Prostate gland (tissue), 2 donors: ENCODE data around the gene SLC38A10. TPM values are rescaled to one million over a fixed set of nuclear protein-coding genes. Genes with fewer than 3 reads are reported as not detected.
A peak's percentile ranks its signal among the peaks of the same experiment; 100 is the strongest.

Source experiments
- DNase-seq: peaks from one replicate; pipeline ENCODE4 v3.0.0-alpha.2; 2019; ENCODE audit warnings: low spot score
- H3K27ac ChIP-seq, 2 donors: fragments of 200-600 bp; sonication (generic); 2 replicates each; pipeline ENCODE4 v1.5.1; 2017 to 2019
- H3K27me3 ChIP-seq: fragments of 200-600 bp; sonication (generic); replicated peaks from 2 replicates; pipeline ENCODE4 v1.5.1; 2019; ENCODE audit not compliant: insufficient read depth
- H3K36me3 ChIP-seq, 2 donors: fragments of 200-600 bp; sonication (generic); 1 replicate in 1 of 2; 2 replicates in 1 of 2; pipeline versions ENCODE4 v1.5.1 to v1.8.1; 2017 to 2019
- H3K4me1 ChIP-seq: fragments of 200-600 bp; sonication (generic); replicated peaks from 2 replicates; pipeline ENCODE4 v1.5.1; 2019
- H3K4me3 ChIP-seq, 2 donors: fragments of 200-600 bp; sonication (generic); 2 replicates each; pipeline ENCODE4 v1.5.1; 2017 to 2019
- H3K9me3 ChIP-seq: fragments of 200-600 bp; sonication (generic); 2 replicates; pipeline ENCODE4 v1.5.1; 2017
- POLR2A ChIP-seq: fragments of 450-650 bp; IDR thresholded peaks from one replicate; pipeline ENCODE4 v1.6.1; 2016; ENCODE audit warnings: antibody characterized with exemption, mild to moderate bottlenecking
- POLR2AphosphoS5 ChIP-seq: sonication (generic); formaldehyde crosslinking; IDR thresholded peaks from one replicate; pipeline ENCODE4 v1.6.1; 2017; ENCODE audit warnings: antibody characterized with exemption
- WGBS: methylation state at CpG from one replicate; pipeline ENCODE4 v1.1.5; 2018; 5-methylcytosine and 5-hydroxymethylcytosine counted together
- intact Hi-C: fragments of 100-400 bp; cut with DNase I; formaldehyde crosslinking; loops from one replicate; pipeline ENCODE4 v1.14.2; 2022
- total RNA-seq, 2 donors: library from RNA; depleted of rRNA; stranded (reverse); fragments of >200 nt; gene quantifications; one replicate each; pipeline ENCODE4 v1.1.0, GENCODE V29; 2016
- TF ChIP-seq, protein P1 (sequence below), 4 experiments: fragments of 200-600 bp in 2 of 4; fragments of 450-650 bp in 2 of 4; sonication (generic) in 2 of 4; IDR thresholded peaks; 1 replicate in 3 of 4; 2 replicates in 1 of 4; pipeline ENCODE4 v1.5.1; 2016 to 2019; ENCODE audit warnings: antibody characterized with exemption in 4 of 4, mild to moderate bottlenecking in 2 of 4, moderate library complexity in 2 of 4

SLC38A10 gene
- total RNA-seq, 2 donors from 2014 or later, result 104 to 167 TPM

DNA sequence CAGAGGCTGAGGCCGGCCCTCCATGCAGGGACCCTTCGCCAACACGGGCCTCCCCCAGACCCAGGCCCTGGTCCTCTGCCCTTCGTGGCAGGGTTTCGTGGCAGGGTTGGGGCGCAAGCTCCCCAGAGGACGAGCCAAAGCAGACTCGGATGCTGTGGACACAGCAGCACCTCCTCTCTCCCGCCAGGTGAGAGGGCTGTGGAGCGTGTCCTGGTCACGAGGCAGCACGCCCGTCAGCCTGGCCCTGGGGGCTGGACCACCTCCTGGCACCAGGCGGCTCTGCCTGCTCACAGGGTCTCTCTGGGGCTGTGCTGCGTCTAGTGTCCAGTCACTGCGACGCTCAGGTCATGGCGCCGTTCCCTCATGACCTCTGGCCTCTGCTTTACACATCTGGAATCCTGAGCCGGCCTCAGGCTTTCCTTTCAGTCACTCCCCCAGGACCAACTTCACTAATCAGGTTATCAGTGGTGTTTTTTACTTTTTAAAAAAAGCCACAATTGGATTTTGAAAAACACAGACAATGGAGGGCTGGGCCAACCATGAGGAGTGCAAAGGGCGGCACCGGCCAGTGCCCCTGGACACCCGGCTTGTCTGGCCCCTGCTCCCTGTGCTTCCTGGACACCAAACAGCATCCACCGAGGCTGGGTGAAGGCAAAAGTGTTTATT, 50.6 kb downstream of the SLC38A10 start:
- no peak overlapping the region for H3K27ac ChIP-seq
- no peak for DNase-seq
- intact Hi-C loops, result loop anchor here (5.0 to 10.0 kb wide), 2 partner anchors 102 to 250 kb away; partner anchors contain the start of gene CHMP6
- H3K36me3 ChIP-seq, result peaks cover 0 to under 1% of the 10 kb centered on the region in 2 donors
- no peaks in the 10 kb centered on the region for H3K27me3 ChIP-seq
- TF ChIP-seq POLR2AphosphoS5 (no peak), POLR2A (no peak)
- TF ChIP-seq, protein P1, sequence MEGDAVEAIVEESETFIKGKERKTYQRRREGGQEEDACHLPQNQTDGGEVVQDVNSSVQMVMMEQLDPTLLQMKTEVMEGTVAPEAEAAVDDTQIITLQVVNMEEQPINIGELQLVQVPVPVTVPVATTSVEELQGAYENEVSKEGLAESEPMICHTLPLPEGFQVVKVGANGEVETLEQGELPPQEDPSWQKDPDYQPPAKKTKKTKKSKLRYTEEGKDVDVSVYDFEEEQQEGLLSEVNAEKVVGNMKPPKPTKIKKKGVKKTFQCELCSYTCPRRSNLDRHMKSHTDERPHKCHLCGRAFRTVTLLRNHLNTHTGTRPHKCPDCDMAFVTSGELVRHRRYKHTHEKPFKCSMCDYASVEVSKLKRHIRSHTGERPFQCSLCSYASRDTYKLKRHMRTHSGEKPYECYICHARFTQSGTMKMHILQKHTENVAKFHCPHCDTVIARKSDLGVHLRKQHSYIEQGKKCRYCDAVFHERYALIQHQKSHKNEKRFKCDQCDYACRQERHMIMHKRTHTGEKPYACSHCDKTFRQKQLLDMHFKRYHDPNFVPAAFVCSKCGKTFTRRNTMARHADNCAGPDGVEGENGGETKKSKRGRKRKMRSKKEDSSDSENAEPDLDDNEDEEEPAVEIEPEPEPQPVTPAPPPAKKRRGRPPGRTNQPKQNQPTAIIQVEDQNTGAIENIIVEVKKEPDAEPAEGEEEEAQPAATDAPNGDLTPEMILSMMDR (IDR thresholded peaks at IDR 0.05), result no peak
- 71% methylated on average over 24 of the region's 24 CpGs for WGBS
- no peak overlapping the region for H3K4me3 ChIP-seq
- H3K4me1 ChIP-seq, result peaks cover 7% of the 10 kb centered on the region
- H3K9me3 ChIP-seq, result no peaks in the 10 kb centered on the region

- TF ChIP-seq POLR2A, result no peak
- no peak for TF ChIP-seq POLR2AphosphoS5
- TF ChIP-seq, protein P1 (IDR thresholded peaks at IDR 0.05), result no peak
These were observed 51.8 kb downstream of the SLC38A10 start for GRCh38 chr17:81243333-81243664.

GRCh38 chr17:81242421-81243332, 52.4 kb downstream of the SLC38A10 start:
- H3K36me3 ChIP-seq, result no peaks in the 10 kb centered on the region
- intact Hi-C loops, result loop anchor here (5.0 to 10.0 kb wide), 2 partner anchors 100 to 248 kb away; partner anchors contain the start of gene CHMP6
- TF ChIP-seq POLR2AphosphoS5 (no peak), POLR2A (no peak)
- TF ChIP-seq, protein P1 (IDR thresholded peaks at IDR 0.05), result no peak
- H3K9me3 ChIP-seq, result no peaks in the 10 kb centered on the region
- H3K27ac ChIP-seq, result no peak overlapping the region
- H3K4me1 ChIP-seq, result peaks cover 7% of the 10 kb centered on the region
- 80% methylated on average over 33 of the region's 33 CpGs for WGBS
- DNase-seq, result no peak
- no peak overlapping the region for H3K4me3 ChIP-seq
- H3K27me3 ChIP-seq, result no peaks in the 10 kb centered on the region

More at GRCh38 chr17:81243333-81243664, 51.8 kb downstream of the SLC38A10 start:
- intact Hi-C loops, result loop anchor here (5.0 to 10.0 kb wide), 2 partner anchors 101 to 248 kb away; partner anchors contain the start of gene CHMP6
- Histone ChIP-seq H3K27me3 (no peaks in the 10 kb centered on the region), H3K9me3 (no peaks in the 10 kb centered on the region), H3K36me3 (no peaks in the 10 kb centered on the region), H3K4me1 (peaks cover 7% of the 10 kb centered on the region), H3K4me3 (no peak overlapping the region), H3K27ac (no peak overlapping the region)
- no peak for DNase-seq
- 88% methylated on average over 10 of the region's 10 CpGs for WGBS

DNA sequence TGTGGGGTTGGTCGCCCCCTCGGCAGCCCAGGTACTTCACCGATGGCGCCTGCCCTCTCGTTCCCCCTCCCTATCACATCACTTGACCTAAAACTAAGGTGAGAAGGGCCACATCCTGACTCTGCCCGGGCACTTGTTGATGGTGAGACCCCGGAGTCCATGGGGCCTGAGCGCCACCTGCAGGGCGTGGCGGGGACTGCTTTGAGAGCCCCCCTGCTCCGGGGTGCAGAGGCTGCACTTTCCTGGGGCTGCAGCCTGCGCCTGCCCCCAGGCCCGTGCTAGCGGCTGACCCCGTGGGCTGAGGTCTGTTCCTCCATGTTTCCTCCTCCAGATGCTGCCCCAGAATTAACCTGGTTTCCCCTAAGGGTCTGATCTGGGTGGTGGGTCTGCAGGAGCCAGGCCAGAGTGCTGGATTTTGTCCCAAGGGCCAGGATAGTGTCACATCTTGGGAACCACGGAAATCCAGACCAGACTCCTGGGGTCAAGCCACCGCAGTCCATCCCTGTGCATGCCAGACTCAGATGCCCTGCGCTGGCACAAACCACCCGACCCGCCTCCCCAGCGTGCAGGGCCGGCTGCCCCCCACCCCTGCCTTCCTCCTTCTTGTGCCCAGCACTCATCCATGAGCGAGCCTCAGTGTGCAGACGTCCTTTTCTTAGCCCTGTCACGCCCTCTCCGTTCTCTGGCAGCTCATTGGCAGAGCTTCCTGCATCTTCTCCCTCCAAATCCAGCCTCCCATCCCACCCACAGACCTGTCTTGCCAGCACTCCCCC, 53.3 kb downstream of the SLC38A10 start:
- peak; percentile 33 for DNase-seq
- 53% methylated on average over 26 of the region's 26 CpGs for WGBS
- no peaks in the 10 kb centered on the region for H3K9me3 ChIP-seq
- intact Hi-C loops, result loop anchor here (5.0 to 10.0 kb wide), 2 partner anchors 100 to 247 kb away; partner anchors contain the start of gene CHMP6
- no peaks in the 10 kb centered on the region for H3K27me3 ChIP-seq
- TF ChIP-seq POLR2AphosphoS5, result no peak
- TF ChIP-seq, protein P1 (IDR thresholded peaks at IDR 0.05), result peak; percentile 38 to 74 (median 56)
- no peak for TF ChIP-seq POLR2A
- H3K27ac ChIP-seq, result no peak overlapping the region
- peaks cover 7% of the 10 kb centered on the region for H3K4me1 ChIP-seq
- no peaks in the 10 kb centered on the region for H3K36me3 ChIP-seq
- no peak overlapping the region for H3K4me3 ChIP-seq
